Gastrocnemius medialis (tissue), 4 donors: Measurements from ENCODE around the gene KCNG4.

Experiments
- CTCF ChIP-seq, 5 experiments: fragments of 450-650 bp in 3 of 5; fragments of 200-600 bp in 2 of 5; sonication (generic) in 2 of 5; IDR thresholded peaks in 4 of 5; conservative IDR thresholded peaks in 1 of 5; 1 replicate in 4 of 5; 2 replicates in 1 of 5; pipeline ENCODE4 v1.5.1; 2016 to 2019; ENCODE audit warnings: antibody characterized with exemption in 5 of 5, mild to moderate bottlenecking in 3 of 5, moderate library complexity in 3 of 5
- POLR2A ChIP-seq, 2 donors: fragments of 450-650 bp; IDR thresholded peaks; one replicate each; pipeline ENCODE4 v1.6.1; 2017; ENCODE audit warnings: antibody characterized with exemption in 2 of 2, mild to moderate bottlenecking in 2 of 2, moderate library complexity in 2 of 2

GRCh38 chr16:84243732-84244131 is 3.9 kb upstream of the KCNG4 start:
- TF ChIP-seq CTCF (IDR thresholded peaks at IDR 0.05 in 4 of 5, conservative IDR thresholded peaks at IDR 0.05 in 1 of 5) (no peak), POLR2A (IDR thresholded peaks at IDR 0.05) (no peak)
